GM21529 (cell line): ENCODE data around the gene NBPF1.
"Not testable (repeated sequence)": the region's sequence is repeated elsewhere in the genome, so short reads cannot be mapped to it uniquely, and the experiment has no call there.

Experiments
- ATAC-seq: cut with Tn5 transposase; IDR thresholded peaks from one replicate; pipeline ENCODE4 v1.9.1; 2021; ENCODE audit not compliant: unreplicated experiment

NBPF1 gene

GRCh38 chr1:16642025-16642966 is 28.9 kb upstream of the NBPF1 start:
- not testable (repeated sequence) for ATAC-seq

- not testable (repeated sequence) for ATAC-seq
These were observed 28.0 kb upstream of the NBPF1 start for GRCh38 chr1:16641159-16641975.

- not testable (repeated sequence) for ATAC-seq
These were observed 26.0 kb upstream of the NBPF1 start for GRCh38 chr1:16639091-16640031.

- ATAC-seq = not testable (repeated sequence)
These were observed 24.8 kb upstream of the NBPF1 start for GRCh38 chr1:16637941-16638778.

- not testable (repeated sequence) for ATAC-seq
These were observed 23.3 kb upstream of the NBPF1 start for GRCh38 chr1:16636551-16637195.

- ATAC-seq = not testable (repeated sequence)
These were observed 22.6 kb upstream of the NBPF1 start for GRCh38 chr1:16635959-16636358.

- ATAC-seq = not testable (repeated sequence)
These were observed 20.3 kb upstream of the NBPF1 start for GRCh38 chr1:16633540-16634282.

GRCh38 chr1:16632044-16632850 is 18.9 kb upstream of the NBPF1 start:
- ATAC-seq = not testable (repeated sequence)

- no peak for ATAC-seq
These were observed 18.1 kb upstream of the NBPF1 start for GRCh38 chr1:16631248-16632043.

- ATAC-seq = no peak
These were observed 17.4 kb upstream of the NBPF1 start for GRCh38 chr1:16630661-16631247.

- ATAC-seq = not testable (repeated sequence)
These were observed 16.7 kb upstream of the NBPF1 start for GRCh38 chr1:16629916-16630530.

GRCh38 chr1:16628361-16629111 is 15.2 kb upstream of the NBPF1 start:
- ATAC-seq = no peak

- ATAC-seq = not testable (repeated sequence)
These were observed 13.1 kb upstream of the NBPF1 start for GRCh38 chr1:16626409-16626983.

GRCh38 chr1:16625497-16626408 is 12.4 kb upstream of the NBPF1 start:
- no peak for ATAC-seq
